K562 (cell line): ENCODE data around the gene PSMC2. TPM values are rescaled to one million over a fixed set of nuclear protein-coding genes. Genes with fewer than 3 reads are reported as not detected.
A peak's percentile ranks its signal among the peaks of the same experiment; 100 is the strongest.

Source experiments
- ASH1L ChIP-seq: fragments of 450-650 bp; IDR thresholded peaks from 2 replicates; pipeline ENCODE4 v1.6.1; 2018; ENCODE audit warnings: borderline replicate concordance, mild to moderate bottlenecking, low read depth; ENCODE audit not compliant: partially characterized antibody
- ATF6 ChIP-seq: sonication (generic); formaldehyde crosslinking; IDR thresholded peaks from 2 replicates; pipeline ENCODE4 v1.4.0; 2020; ENCODE audit warnings: mild to moderate bottlenecking, missing genetic modification reagents
- BCLAF1 ChIP-seq, 2 experiments: fragments of 450-650 bp in 1 of 2; IDR thresholded peaks; 2 replicates each; pipeline ENCODE4 v1.6.1; 2011 to 2017; ENCODE audit warnings: low read depth in 2 of 2, antibody characterized with exemption in 1 of 2, borderline replicate concordance in 1 of 2, low read length in 1 of 2, mild to moderate bottlenecking in 1 of 2, mixed read lengths in 1 of 2; ENCODE audit not compliant: control insufficient read depth in 1 of 2
- CBX2 ChIP-seq: fragments of 200-600 bp; sonication (generic); IDR thresholded peaks from one replicate; pipeline ENCODE4 v1.6.1; 2012; ENCODE audit warnings: mild to moderate bottlenecking, low read length, inconsistent platforms; ENCODE audit not compliant: insufficient read depth, poor library complexity, severe bottlenecking
- HMG20B ChIP-seq: fragments of 250-450 bp; sonication (Bioruptor Pico); IDR thresholded peaks from 2 replicates; pipeline ENCODE4 v1.5.0; 2021; ENCODE audit warnings: mild to moderate bottlenecking
- HSF4 ChIP-seq: fragments of 250-450 bp; sonication (Bioruptor Pico); IDR thresholded peaks from 2 replicates; pipeline ENCODE4 v2.1.2; 2022; ENCODE audit warnings: mild to moderate bottlenecking, moderate library complexity, borderline replicate concordance
- POLR2G ChIP-seq: fragments of 200-400 bp; formaldehyde crosslinking; IDR thresholded peaks from 2 replicates; pipeline ENCODE4 v1.6.1; 2017; ENCODE audit warnings: low read depth, mild to moderate bottlenecking, antibody characterized with exemption, low read length, moderate library complexity
- PYGO2 ChIP-seq: fragments of 450-650 bp; IDR thresholded peaks from 2 replicates; pipeline ENCODE4 v1.6.1; 2016; ENCODE audit warnings: mild to moderate bottlenecking, missing genetic modification characterization, moderate library complexity, missing compliant biosample characterization
- RAD51 ChIP-seq: fragments of 450-650 bp; IDR thresholded peaks from 2 replicates; pipeline ENCODE4 v1.7.1; 2016; ENCODE audit warnings: low read depth, mild to moderate bottlenecking, borderline replicate concordance
- ZFP1 ChIP-seq: fragments of 450-650 bp; formaldehyde crosslinking; IDR thresholded peaks from 2 replicates; pipeline ENCODE4 v1.4.0; 2020; ENCODE audit warnings: mild to moderate bottlenecking, mixed read lengths
- ZNF12 ChIP-seq: sonication (generic); formaldehyde crosslinking; IDR thresholded peaks from 2 replicates; pipeline ENCODE4 v1.4.0; 2020; ENCODE audit warnings: mild to moderate bottlenecking, missing genetic modification reagents
- ZNF24 ChIP-seq: fragments of 450-650 bp; IDR thresholded peaks from 2 replicates; pipeline ENCODE4 v1.6.1; 2016
- ZNF449 ChIP-seq: fragments of 250-450 bp; sonication (Bioruptor Pico); IDR thresholded peaks from 2 replicates; pipeline ENCODE4 v1.8.0; 2022; ENCODE audit warnings: moderate library complexity, mild to moderate bottlenecking, inconsistent platforms
- ZNF518B ChIP-seq: fragments of 250-450 bp; sonication (Bioruptor Pico); IDR thresholded peaks from 2 replicates; pipeline ENCODE4 v1.5.0; 2021; ENCODE audit warnings: mild to moderate bottlenecking, moderate library complexity
- polyA plus RNA-seq, 8 experiments: library from polyadenylated mRNA; depleted of rRNA in 4 of 8; stranded (reverse) in 5 of 8; unstranded in 3 of 8; fragments of >200 nt; fragmentation: Nextera tagmentation in 2 of 8; fragmentation: Illumina TruSeq in 1 of 8; extraction: Ambion mirVana in 2 of 8; extraction: Trizol in 1 of 8; gene quantifications; 2 replicates each; pipeline versions ENCODE4 v1.2.1 to v1.2.3, GENCODE V29; 2011 to 2014; ENCODE audit warnings: inconsistent platforms in 1 of 8, missing spikeins in 1 of 8
- total RNA-seq, 7 experiments: library from RNA; depleted of rRNA in 6 of 7; stranded (reverse); fragments of >200 nt in 6 of 7; fragmentation: Illumina TruSeq in 2 of 7; extraction: Trizol in 2 of 7; gene quantifications; 2 replicates each; pipeline versions ENCODE4 v1.2.1 to v1.2.3, GENCODE V29; 2011 to 2021; ENCODE audit warnings: low replicate concordance in 1 of 7

Gene PSMC2
- total and polyA plus RNA-seq, 9 of the 15 experiments (the other 6 are each of a cell fraction or from before 2014, with no cell fraction given): 316 to 1,105 (median 511) TPM

- TF ChIP-seq ZNF518B (no peak), BCLAF1 (IDR thresholded peaks at IDR 0.05; ENCODE audit: borderline replicate concordance in 1 of 2, control insufficient read depth in 1 of 2, low read depth in 2 of 2, low read length in 1 of 2) (peak in 1 of 2 experiments; percentile 94; a peak in 2 of 4 replicates), HMG20B (CRISPR knock-in tag) (no peak), ASH1L (no peak), ZFP1 (CRISPR knock-in tag) (no peak), HSF4 (CRISPR knock-in tag) (no peak), PYGO2 (tag) (0 out of 2 replicates have a peak, but pooled peaks have one; percentile 39), ZNF12 (CRISPR knock-in tag) (no peak), ATF6 (CRISPR knock-in tag) (peak; percentile 78; the same call in 1 of the 2 replicates), RAD51 (peak; percentile 81), ZNF449 (no peak), ZNF24 (peak; percentile 63), CBX2 (no peak), POLR2G (peak; percentile 58)
These were observed at the start of gene PSMC2 (continued) for GRCh38 chr7:103347507-103348267.
